ENCODE data around the gene DAPK1.

The DAPK1 gene

DNA sequence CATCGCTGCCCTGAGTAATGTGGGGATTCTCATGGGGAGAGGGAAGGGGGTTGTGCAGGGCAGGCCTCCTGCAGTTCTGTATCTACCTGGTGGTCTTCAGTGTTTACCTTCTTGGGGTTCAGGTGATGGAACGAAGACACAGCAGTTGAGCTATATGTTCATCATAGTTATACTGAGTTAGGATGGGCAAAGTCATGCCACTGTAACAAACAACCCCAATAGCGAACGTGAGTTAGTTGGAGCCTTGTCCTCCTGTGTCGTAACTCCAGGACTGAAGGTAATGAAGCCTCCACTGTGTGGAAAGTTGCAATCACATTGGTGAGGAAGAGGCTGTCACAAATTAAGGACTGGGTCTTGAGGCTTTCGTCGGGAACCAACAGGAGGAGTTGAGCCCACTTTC is 64.4 kb downstream of the DAPK1 start:
- no peak overlapping the region for H3K4me3 ChIP-seq (ENCODE audit: low read length)
- H3K4me1 ChIP-seq (ENCODE audit: low read length) = peaks cover 11% of the 10 kb centered on the region
- no peak overlapping the region for H2AFZ ChIP-seq (ENCODE audit: low read length)
- no peaks in the 10 kb centered on the region for H3K9me3 ChIP-seq (replicated peaks; ENCODE audit: insufficient read depth, low read length)
- H4K20me1 ChIP-seq (ENCODE audit: insufficient read depth, low read length) = no peaks in the 10 kb centered on the region
- no peaks in the 10 kb centered on the region for H3K27me3 ChIP-seq (replicated peaks; ENCODE audit: insufficient read depth, low read length)
- H3K36me3 ChIP-seq (replicated peaks; ENCODE audit: insufficient read depth, low read length) = no peaks in the 10 kb centered on the region
- H3K4me2 ChIP-seq (ENCODE audit: low read depth, low read length) = no peak overlapping the region
- no peak for DNase-seq
- H3K27ac ChIP-seq (ENCODE audit: low read length) = no peak overlapping the region
- H3K9me2 ChIP-seq (replicated peaks; ENCODE audit: insufficient read depth, low read length) = no peaks in the 10 kb centered on the region
- TF ChIP-seq EZH2 (optimal IDR thresholded peaks at IDR 0.05; ENCODE audit: low read depth, low read length) (no peak), EZH2phosphoT487 (IDR thresholded peaks at IDR 0.05; ENCODE audit: low read length) (no peak)
- TF ChIP-seq, protein P1, sequence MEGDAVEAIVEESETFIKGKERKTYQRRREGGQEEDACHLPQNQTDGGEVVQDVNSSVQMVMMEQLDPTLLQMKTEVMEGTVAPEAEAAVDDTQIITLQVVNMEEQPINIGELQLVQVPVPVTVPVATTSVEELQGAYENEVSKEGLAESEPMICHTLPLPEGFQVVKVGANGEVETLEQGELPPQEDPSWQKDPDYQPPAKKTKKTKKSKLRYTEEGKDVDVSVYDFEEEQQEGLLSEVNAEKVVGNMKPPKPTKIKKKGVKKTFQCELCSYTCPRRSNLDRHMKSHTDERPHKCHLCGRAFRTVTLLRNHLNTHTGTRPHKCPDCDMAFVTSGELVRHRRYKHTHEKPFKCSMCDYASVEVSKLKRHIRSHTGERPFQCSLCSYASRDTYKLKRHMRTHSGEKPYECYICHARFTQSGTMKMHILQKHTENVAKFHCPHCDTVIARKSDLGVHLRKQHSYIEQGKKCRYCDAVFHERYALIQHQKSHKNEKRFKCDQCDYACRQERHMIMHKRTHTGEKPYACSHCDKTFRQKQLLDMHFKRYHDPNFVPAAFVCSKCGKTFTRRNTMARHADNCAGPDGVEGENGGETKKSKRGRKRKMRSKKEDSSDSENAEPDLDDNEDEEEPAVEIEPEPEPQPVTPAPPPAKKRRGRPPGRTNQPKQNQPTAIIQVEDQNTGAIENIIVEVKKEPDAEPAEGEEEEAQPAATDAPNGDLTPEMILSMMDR (IDR thresholded peaks at IDR 0.05; ENCODE audit: low read length) = no peak
- no peak overlapping the region for H3K9ac ChIP-seq (ENCODE audit: low read length)
- peaks cover 41% of the 10 kb centered on the region for H3K79me2 ChIP-seq (ENCODE audit: low read length)
- H3F3A ChIP-seq (ENCODE audit: insufficient read depth, low read length) = no peaks in the 10 kb centered on the region

DNA sequence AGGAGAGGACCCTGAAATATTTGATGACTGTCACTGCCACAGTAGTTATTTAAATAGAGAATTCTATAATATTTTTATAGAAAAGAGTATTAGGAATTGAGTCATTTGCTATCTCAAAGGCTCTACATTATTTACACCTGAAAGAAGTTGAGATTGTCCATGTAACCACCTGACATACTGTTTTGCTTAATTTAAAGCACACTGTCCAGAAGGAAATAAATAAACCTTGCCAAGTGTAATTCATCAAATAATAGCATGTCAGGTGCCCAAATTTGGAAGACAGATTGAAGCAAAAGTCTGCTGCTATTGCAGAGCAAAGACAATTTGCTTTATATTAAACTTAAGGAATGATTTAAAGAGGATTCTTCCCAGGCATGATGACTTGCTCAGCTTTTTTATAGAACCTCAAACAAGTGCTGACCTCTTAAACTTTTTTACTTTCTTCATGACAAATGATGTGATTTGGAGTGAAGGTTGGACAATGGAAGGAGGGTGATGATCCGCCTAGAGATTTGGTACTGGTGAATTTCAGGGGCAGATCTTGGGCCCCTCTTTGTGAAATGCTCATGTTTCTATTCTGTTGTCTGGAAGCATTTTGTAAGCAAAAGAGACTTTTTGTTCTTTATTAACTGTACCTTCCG is 65.0 kb downstream of the DAPK1 start:
- DNase-seq = no peak
- Histone ChIP-seq H3K4me1 (ENCODE audit: low read length) (peaks cover 6% of the 10 kb centered on the region; the same call in 1 of the 2 replicates), H3K36me3 (replicated peaks; ENCODE audit: insufficient read depth, low read length) (no peaks in the 10 kb centered on the region), H4K20me1 (ENCODE audit: insufficient read depth, low read length) (no peaks in the 10 kb centered on the region), H3F3A (ENCODE audit: insufficient read depth, low read length) (no peaks in the 10 kb centered on the region), H3K27me3 (replicated peaks; ENCODE audit: insufficient read depth, low read length) (no peaks in the 10 kb centered on the region), H3K9me3 (replicated peaks; ENCODE audit: insufficient read depth, low read length) (no peaks in the 10 kb centered on the region), H3K9me2 (replicated peaks; ENCODE audit: insufficient read depth, low read length) (no peaks in the 10 kb centered on the region), H3K79me2 (ENCODE audit: low read length) (peaks cover 40% of the 10 kb centered on the region), H3K4me3 (ENCODE audit: low read length) (no peak overlapping the region), H3K27ac (ENCODE audit: low read length) (no peak overlapping the region), H3K4me2 (ENCODE audit: low read depth, low read length) (no peak overlapping the region), H3K9ac (ENCODE audit: low read length) (no peak overlapping the region), H2AFZ (ENCODE audit: low read length) (no peak overlapping the region)
- TF ChIP-seq EZH2phosphoT487 (IDR thresholded peaks at IDR 0.05; ENCODE audit: low read length) = no peak
- TF ChIP-seq, protein P1 (IDR thresholded peaks at IDR 0.05; ENCODE audit: low read length) = no peak

DNA sequence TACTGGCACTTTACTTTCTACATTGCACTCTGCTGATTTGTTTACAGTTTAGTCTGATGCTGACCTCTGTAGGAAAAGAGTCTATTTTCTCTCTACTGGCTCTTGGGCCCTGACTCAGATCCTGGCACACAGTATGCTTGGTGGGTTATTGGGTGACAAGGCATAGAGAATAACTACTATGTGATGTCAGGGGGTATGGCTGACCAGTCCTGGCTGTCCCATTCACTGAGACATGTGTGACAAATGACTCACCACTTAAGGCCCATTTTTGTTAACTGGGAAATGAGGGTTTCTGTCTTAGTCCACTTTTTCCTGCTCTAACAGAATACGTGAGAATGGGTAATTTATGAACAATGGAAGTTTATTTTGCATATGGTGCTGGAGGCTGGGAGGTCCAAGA is 66.4 kb downstream of the DAPK1 start:
- no peaks in the 10 kb centered on the region for H3K9me2 ChIP-seq (replicated peaks; ENCODE audit: insufficient read depth, low read length)
- H3K79me2 ChIP-seq (ENCODE audit: low read length) = peaks cover 41% of the 10 kb centered on the region
- H3K9me3 ChIP-seq (replicated peaks; ENCODE audit: insufficient read depth, low read length) = no peaks in the 10 kb centered on the region
- H3K27me3 ChIP-seq (replicated peaks; ENCODE audit: insufficient read depth, low read length) = no peaks in the 10 kb centered on the region
- H3K4me2 ChIP-seq (ENCODE audit: low read depth, low read length) = no peak overlapping the region
- H2AFZ ChIP-seq (ENCODE audit: low read length) = no peak overlapping the region
- no peak for TF ChIP-seq EZH2 (optimal IDR thresholded peaks at IDR 0.05; ENCODE audit: low read depth, low read length)
- TF ChIP-seq, protein P1 (IDR thresholded peaks at IDR 0.05; ENCODE audit: low read length) = no peak
- no peak for TF ChIP-seq EZH2phosphoT487 (IDR thresholded peaks at IDR 0.05; ENCODE audit: low read length)
- no peak overlapping the region for H3K27ac ChIP-seq (ENCODE audit: low read length)
- no peak overlapping the region for H3K9ac ChIP-seq (ENCODE audit: low read length)
- no peaks in the 10 kb centered on the region for H3F3A ChIP-seq (ENCODE audit: insufficient read depth, low read length)
- no peaks in the 10 kb centered on the region for H4K20me1 ChIP-seq (ENCODE audit: insufficient read depth, low read length)
- H3K4me3 ChIP-seq (ENCODE audit: low read length) = no peak overlapping the region
- H3K4me1 ChIP-seq (ENCODE audit: low read length) = no peaks in the 10 kb centered on the region
- no peaks in the 10 kb centered on the region for H3K36me3 ChIP-seq (replicated peaks; ENCODE audit: insufficient read depth, low read length)
- DNase-seq = no peak
